Mammary epithelial cell (primary cell): Measurements from ENCODE around the gene POLR3E.

Experiments used
- EZH2 ChIP-seq: IDR thresholded peaks from 2 replicates; pipeline ENCODE4 v1.6.1; 2012; ENCODE audit warnings: low read length, inconsistent platforms, borderline replicate concordance
- TF ChIP-seq, protein P1 (sequence below), 2 donors: IDR thresholded peaks in 1 of 2; conservative IDR thresholded peaks in 1 of 2; 2 replicates each; pipeline ENCODE4 v1.5.1; 2011 to 2012; ENCODE audit warnings: inconsistent platforms in 2 of 2, low read length in 2 of 2, mild to moderate bottlenecking in 2 of 2, control low read depth in 1 of 2, low read depth in 1 of 2; ENCODE audit not compliant: insufficient read depth in 1 of 2; ENCODE audit errors: extremely low read depth in 1 of 2

- TF ChIP-seq, protein P1, sequence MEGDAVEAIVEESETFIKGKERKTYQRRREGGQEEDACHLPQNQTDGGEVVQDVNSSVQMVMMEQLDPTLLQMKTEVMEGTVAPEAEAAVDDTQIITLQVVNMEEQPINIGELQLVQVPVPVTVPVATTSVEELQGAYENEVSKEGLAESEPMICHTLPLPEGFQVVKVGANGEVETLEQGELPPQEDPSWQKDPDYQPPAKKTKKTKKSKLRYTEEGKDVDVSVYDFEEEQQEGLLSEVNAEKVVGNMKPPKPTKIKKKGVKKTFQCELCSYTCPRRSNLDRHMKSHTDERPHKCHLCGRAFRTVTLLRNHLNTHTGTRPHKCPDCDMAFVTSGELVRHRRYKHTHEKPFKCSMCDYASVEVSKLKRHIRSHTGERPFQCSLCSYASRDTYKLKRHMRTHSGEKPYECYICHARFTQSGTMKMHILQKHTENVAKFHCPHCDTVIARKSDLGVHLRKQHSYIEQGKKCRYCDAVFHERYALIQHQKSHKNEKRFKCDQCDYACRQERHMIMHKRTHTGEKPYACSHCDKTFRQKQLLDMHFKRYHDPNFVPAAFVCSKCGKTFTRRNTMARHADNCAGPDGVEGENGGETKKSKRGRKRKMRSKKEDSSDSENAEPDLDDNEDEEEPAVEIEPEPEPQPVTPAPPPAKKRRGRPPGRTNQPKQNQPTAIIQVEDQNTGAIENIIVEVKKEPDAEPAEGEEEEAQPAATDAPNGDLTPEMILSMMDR (conservative IDR thresholded peaks at IDR 0.05 in 1 of 2, IDR thresholded peaks at IDR 0.05 in 1 of 2; ENCODE audit: extremely low read depth in 1 of 2, insufficient read depth in 1 of 2, low read depth in 1 of 2, low read length in 2 of 2): no peak
- no peak for TF ChIP-seq EZH2
Measured at GRCh38 chr16:22356930-22357634, 59.9 kb downstream of the POLR3E start.
